ENCODE results near the gene ADGRV1. TPM values are rescaled to one million over a fixed set of nuclear protein-coding genes. Genes with fewer than 3 reads are reported as not detected.
"Not testable (repeated sequence)": the region's sequence is repeated elsewhere in the genome, so short reads cannot be mapped to it uniquely, and the experiment has no call there.

Gene ADGRV1
- total RNA-seq, 2 donors from 2014 or later = 0.45 to 0.74 TPM

GRCh38 chr5:90739567-90739966, 181.0 kb downstream of the ADGRV1 start:
- H3K9me3 Mint-ChIP-seq = peaks cover 21% of the 10 kb centered on the region
- no peaks in the 10 kb centered on the region for H3K36me3 Mint-ChIP-seq (ENCODE audit: low read depth)
- H3K27ac Mint-ChIP-seq = no peak overlapping the region
- peaks cover 20% of the 10 kb centered on the region for H3K27me3 Mint-ChIP-seq
- no peaks in the 10 kb centered on the region for H3K4me1 Mint-ChIP-seq
- H3K4me3 Mint-ChIP-seq = no peak overlapping the region
- ATAC-seq (replicated peaks) = no peak

GRCh38 chr5:90740244-90740799, 181.7 kb downstream of the ADGRV1 start:
- Mint-ChIP-seq H3K36me3 (ENCODE audit: low read depth) (no peaks in the 10 kb centered on the region), H3K4me1 (no peaks in the 10 kb centered on the region), H3K4me3 (no peak overlapping the region), H3K27ac (no peak overlapping the region), H3K27me3 (peaks cover 20% of the 10 kb centered on the region), H3K9me3 (peaks cover 21% of the 10 kb centered on the region)
- no peak for ATAC-seq (replicated peaks)

- peaks cover 21% of the 10 kb centered on the region for H3K9me3 Mint-ChIP-seq
- H3K27ac Mint-ChIP-seq = no peak overlapping the region
- H3K27me3 Mint-ChIP-seq = peaks cover 23% of the 10 kb centered on the region
- H3K36me3 Mint-ChIP-seq (ENCODE audit: low read depth) = no peaks in the 10 kb centered on the region
- no peaks in the 10 kb centered on the region for H3K4me1 Mint-ChIP-seq
- ATAC-seq (replicated peaks) = no peak
- H3K4me3 Mint-ChIP-seq = no peak overlapping the region
These were observed 182.5 kb downstream of the ADGRV1 start for GRCh38 chr5:90741022-90741564.

GRCh38 chr5:90746119-90746518, 187.5 kb downstream of the ADGRV1 start:
- H3K36me3 Mint-ChIP-seq (ENCODE audit: low read depth) = no peaks in the 10 kb centered on the region
- ATAC-seq (replicated peaks) = no peak
- H3K27me3 Mint-ChIP-seq = peaks cover 20% of the 10 kb centered on the region
- H3K9me3 Mint-ChIP-seq = peaks cover 2% of the 10 kb centered on the region
- H3K4me1 Mint-ChIP-seq = no peaks in the 10 kb centered on the region
- H3K27ac Mint-ChIP-seq = no peak overlapping the region
- no peak overlapping the region for H3K4me3 Mint-ChIP-seq

GRCh38 chr5:90747175-90747574, 188.6 kb downstream of the ADGRV1 start:
- Mint-ChIP-seq H3K27me3 (peaks cover 18% of the 10 kb centered on the region), H3K4me3 (no peak overlapping the region), H3K9me3 (no peaks in the 10 kb centered on the region), H3K36me3 (ENCODE audit: low read depth) (no peaks in the 10 kb centered on the region), H3K4me1 (no peaks in the 10 kb centered on the region), H3K27ac (no peak overlapping the region)
- ATAC-seq (replicated peaks) = peak; percentile 49

- H3K36me3 Mint-ChIP-seq (ENCODE audit: low read depth) = no peaks in the 10 kb centered on the region
- H3K9me3 Mint-ChIP-seq = no peaks in the 10 kb centered on the region
- no peaks in the 10 kb centered on the region for H3K4me1 Mint-ChIP-seq
- no peak for ATAC-seq (replicated peaks)
- peaks cover 17% of the 10 kb centered on the region for H3K27me3 Mint-ChIP-seq
- no peak overlapping the region for H3K27ac Mint-ChIP-seq
- no peak overlapping the region for H3K4me3 Mint-ChIP-seq
These were observed 189.1 kb downstream of the ADGRV1 start for GRCh38 chr5:90747693-90748092.

GRCh38 chr5:90759119-90759518, 200.5 kb downstream of the ADGRV1 start:
- no peaks in the 10 kb centered on the region for H3K4me1 Mint-ChIP-seq
- no peak for ATAC-seq (replicated peaks)
- H3K9me3 Mint-ChIP-seq = no peaks in the 10 kb centered on the region
- no peaks in the 10 kb centered on the region for H3K27me3 Mint-ChIP-seq
- no peak overlapping the region for H3K27ac Mint-ChIP-seq
- no peak overlapping the region for H3K4me3 Mint-ChIP-seq
- no peaks in the 10 kb centered on the region for H3K36me3 Mint-ChIP-seq (ENCODE audit: low read depth)

- Mint-ChIP-seq H3K4me1 (peaks cover 3% of the 10 kb centered on the region), H3K9me3 (peaks cover 4% of the 10 kb centered on the region), H3K27me3 (peaks cover 19% of the 10 kb centered on the region), H3K27ac (no peak overlapping the region), H3K4me3 (no peak overlapping the region), H3K36me3 (ENCODE audit: low read depth) (no peaks in the 10 kb centered on the region)
- ATAC-seq (replicated peaks) = no peak
These were observed 209.1 kb downstream of the ADGRV1 start for GRCh38 chr5:90767710-90768109.

- H3K4me3 Mint-ChIP-seq; H3K9me3 Mint-ChIP-seq; ATAC-seq (replicated peaks): not testable (repeated sequence)
These were observed 211.5 kb downstream of the ADGRV1 start for GRCh38 chr5:90770006-90770541.

GRCh38 chr5:90777959-90778358, 219.4 kb downstream of the ADGRV1 start:
- Mint-ChIP-seq H3K36me3 (ENCODE audit: low read depth) (no peaks in the 10 kb centered on the region), H3K27ac (no peak overlapping the region), H3K4me3 (no peak overlapping the region), H3K9me3 (no peaks in the 10 kb centered on the region), H3K4me1 (no peaks in the 10 kb centered on the region), H3K27me3 (peaks cover 4% of the 10 kb centered on the region)
- no peak for ATAC-seq (replicated peaks)

More at GRCh38 chr5:90770006-90770541, 211.5 kb downstream of the ADGRV1 start:
- H3K27ac Mint-ChIP-seq; H3K36me3 Mint-ChIP-seq (ENCODE audit: low read depth); H3K4me1 Mint-ChIP-seq: not testable (repeated sequence)
- H3K27me3 Mint-ChIP-seq = peaks cover 19% of the 10 kb centered on the region

GRCh38 chr5:90783460-90784333, 225.1 kb downstream of the ADGRV1 start:
- H3K27me3 Mint-ChIP-seq = peaks cover 12% of the 10 kb centered on the region
- H3K4me1 Mint-ChIP-seq = no peaks in the 10 kb centered on the region
- H3K9me3 Mint-ChIP-seq = no peaks in the 10 kb centered on the region
- H3K36me3 Mint-ChIP-seq (ENCODE audit: low read depth) = no peaks in the 10 kb centered on the region
- ATAC-seq (replicated peaks) = peak; percentile 60
- H3K4me3 Mint-ChIP-seq = no peak overlapping the region
- no peak overlapping the region for H3K27ac Mint-ChIP-seq

GRCh38 chr5:90786756-90787155, 228.2 kb downstream of the ADGRV1 start:
- no peak for ATAC-seq (replicated peaks)
- Mint-ChIP-seq H3K27ac (no peak overlapping the region), H3K27me3 (peaks cover 16% of the 10 kb centered on the region), H3K4me3 (no peak overlapping the region), H3K4me1 (no peaks in the 10 kb centered on the region), H3K9me3 (no peaks in the 10 kb centered on the region), H3K36me3 (ENCODE audit: low read depth) (no peaks in the 10 kb centered on the region)

GRCh38 chr5:90792725-90793124, 234.1 kb downstream of the ADGRV1 start:
- Mint-ChIP-seq H3K36me3 (ENCODE audit: low read depth) (no peaks in the 10 kb centered on the region), H3K27me3 (peaks cover 9% of the 10 kb centered on the region), H3K4me3 (no peak overlapping the region), H3K9me3 (peaks cover 4% of the 10 kb centered on the region), H3K4me1 (no peaks in the 10 kb centered on the region), H3K27ac (no peak overlapping the region)
- ATAC-seq (replicated peaks) = no peak

- H3K36me3 Mint-ChIP-seq (ENCODE audit: low read depth) = no peaks in the 10 kb centered on the region
These were observed 234.6 kb downstream of the ADGRV1 start for GRCh38 chr5:90793183-90793582.

GRCh38 chr5:90796919-90797318, 238.3 kb downstream of the ADGRV1 start:
- not testable (repeated sequence) for H3K4me1 Mint-ChIP-seq; ATAC-seq (replicated peaks); H3K27ac Mint-ChIP-seq; H3K27me3 Mint-ChIP-seq; H3K36me3 Mint-ChIP-seq (ENCODE audit: low read depth); H3K9me3 Mint-ChIP-seq; H3K4me3 Mint-ChIP-seq

More at GRCh38 chr5:90793183-90793582, 234.6 kb downstream of the ADGRV1 start:
- Mint-ChIP-seq H3K27me3 (peaks cover 9% of the 10 kb centered on the region), H3K27ac (no peak overlapping the region), H3K4me1 (no peaks in the 10 kb centered on the region), H3K4me3 (no peak overlapping the region), H3K9me3 (peaks cover 4% of the 10 kb centered on the region)
- ATAC-seq (replicated peaks) = no peak
